NCI-H345 (cell line): Measurements from ENCODE around the gene CHMP3.
"Not testable (repeated sequence)": the region's sequence is repeated elsewhere in the genome, so short reads cannot be mapped to it uniquely, and the experiment has no call there.

Experiments used
- DNase-seq: peaks from one replicate; lab custom pipeline; 2025; lab: John Stamatoyannopoulos, UW

The CHMP3 gene

DNA sequence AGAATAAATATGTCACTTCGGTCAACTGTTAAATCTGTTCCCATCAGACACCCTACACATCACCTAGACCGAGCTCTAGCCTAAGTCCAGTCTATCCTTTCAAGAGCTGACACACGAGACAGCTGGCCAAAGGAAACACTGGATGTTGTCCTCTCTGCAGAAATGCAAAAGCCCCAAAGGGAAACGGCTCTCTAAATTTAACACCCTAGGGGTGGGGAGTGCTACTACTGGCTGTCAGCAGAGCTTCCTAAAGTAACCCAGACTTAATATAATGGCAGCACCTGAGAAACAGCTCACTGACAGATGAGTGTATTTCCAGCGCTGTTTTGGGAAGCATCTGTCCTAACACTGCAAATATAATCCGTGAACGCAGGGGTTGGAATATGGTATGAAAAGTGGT lies 55.6 kb downstream of the CHMP3 start:
- DNase-seq: no peak

DNA sequence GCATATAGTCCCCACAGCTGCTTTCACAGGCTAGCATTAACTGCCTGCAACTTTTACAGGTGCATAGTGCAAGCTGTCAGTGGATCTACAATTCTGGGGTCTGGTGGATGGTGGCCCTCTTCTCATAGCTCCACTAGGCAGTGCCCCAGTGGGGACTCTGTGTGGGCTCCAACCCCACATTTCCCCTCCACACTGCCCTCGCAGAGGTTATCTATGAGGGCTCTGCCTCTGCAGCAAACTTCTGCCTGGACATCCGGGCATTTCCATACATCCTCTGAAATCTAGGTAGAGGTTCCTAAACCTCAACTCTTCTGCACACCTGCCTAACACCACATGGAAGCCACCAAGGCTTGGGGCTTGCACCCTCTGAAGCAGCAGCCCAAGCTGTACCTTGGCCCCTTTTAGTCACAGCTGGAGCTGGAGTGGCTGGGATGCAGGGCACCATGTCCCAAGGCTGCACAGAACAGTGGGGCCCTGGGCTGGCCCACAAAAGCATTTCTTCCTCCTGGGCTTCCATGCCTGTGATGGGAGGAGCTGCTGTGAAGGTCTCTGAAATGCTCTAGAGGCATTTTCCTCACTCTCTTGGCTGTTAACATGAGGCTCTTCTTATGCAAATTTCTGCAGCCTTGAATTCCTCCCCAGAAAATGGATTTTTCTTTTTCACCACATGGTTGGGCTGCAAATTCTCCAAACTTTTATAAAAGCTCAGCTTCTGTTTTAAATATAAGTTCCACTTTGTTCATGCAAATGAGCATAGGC lies 62.7 kb downstream of the CHMP3 start:
- no peak for DNase-seq

GRCh38 chr2:86499326-86499725 lies 63.9 kb downstream of the CHMP3 start:
- no peak for DNase-seq

GRCh38 chr2:86498468-86499260 lies 64.6 kb downstream of the CHMP3 start:
- DNase-seq: no peak

GRCh38 chr2:86496391-86496790 lies 66.9 kb downstream of the CHMP3 start:
- DNase-seq: not testable (repeated sequence)

- DNase-seq: peak; percentile 72
These were observed 71.2 kb downstream of the CHMP3 start for GRCh38 chr2:86492048-86492453.

DNA sequence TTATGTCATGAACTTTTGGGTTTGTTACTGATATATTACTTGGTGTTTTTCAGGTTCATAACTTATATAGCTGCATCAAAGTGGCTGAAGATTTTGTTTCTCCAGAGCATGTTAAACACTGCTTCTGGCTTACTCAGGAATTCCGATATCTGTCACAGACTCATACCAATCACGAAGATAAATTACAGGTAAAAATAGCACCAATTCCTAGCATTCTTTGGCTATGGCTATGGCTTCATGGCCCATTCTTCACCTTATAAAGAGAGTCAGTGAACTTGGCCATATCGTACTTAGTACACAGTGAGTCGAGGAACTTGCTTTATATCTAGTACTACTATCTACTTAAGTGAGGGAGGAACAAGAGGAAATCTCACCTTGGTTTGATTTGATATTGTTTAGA lies 72.2 kb downstream of the CHMP3 start:
- no peak for DNase-seq

DNA sequence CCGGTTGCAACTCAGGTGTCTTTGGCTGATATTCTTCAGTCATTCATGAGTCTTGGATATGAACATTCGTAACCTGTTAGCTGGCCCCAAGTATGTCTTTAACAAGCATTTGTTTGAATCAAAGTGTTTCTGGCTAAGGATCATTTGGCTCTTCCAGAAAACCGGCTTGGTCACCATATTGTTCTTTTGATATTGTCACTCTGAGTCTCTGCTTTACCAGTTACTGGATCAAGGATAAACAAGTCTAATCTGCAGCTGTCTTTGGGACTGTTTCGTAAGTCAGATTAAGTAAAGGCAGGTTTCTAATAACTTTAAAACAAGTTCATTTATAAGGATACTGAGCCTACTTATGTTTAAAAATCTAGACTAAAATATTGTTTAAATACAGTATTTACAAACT lies 73.0 kb downstream of the CHMP3 start:
- no peak for DNase-seq

- DNase-seq: no peak
These were observed 73.7 kb downstream of the CHMP3 start for GRCh38 chr2:86489542-86489941.

GRCh38 chr2:86488561-86489250 lies 74.5 kb downstream of the CHMP3 start:
- DNase-seq: no peak

GRCh38 chr2:86487062-86487461 lies 76.2 kb downstream of the CHMP3 start:
- no peak for DNase-seq

GRCh38 chr2:86485802-86486201 lies 77.4 kb downstream of the CHMP3 start:
- no peak for DNase-seq

DNA sequence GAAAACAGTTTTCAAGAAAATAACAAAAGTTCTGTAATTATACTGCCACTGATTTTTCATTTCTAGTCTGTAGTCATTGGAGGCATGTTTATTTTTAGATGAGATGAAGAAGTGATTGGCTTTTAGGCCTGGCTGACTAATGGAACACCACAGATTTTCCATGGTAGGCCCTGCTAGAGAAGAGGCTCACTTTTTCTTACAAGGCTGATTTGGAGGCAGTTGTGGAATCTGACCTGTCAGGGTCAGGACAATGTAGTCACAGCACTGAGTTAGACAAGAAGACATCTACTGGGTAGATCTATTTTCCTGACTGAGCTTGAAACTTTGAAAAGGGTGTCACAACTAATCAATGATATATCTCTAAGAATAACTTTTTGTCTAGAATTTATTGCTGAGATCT lies 78.1 kb downstream of the CHMP3 start:
- DNase-seq: no peak

DNA sequence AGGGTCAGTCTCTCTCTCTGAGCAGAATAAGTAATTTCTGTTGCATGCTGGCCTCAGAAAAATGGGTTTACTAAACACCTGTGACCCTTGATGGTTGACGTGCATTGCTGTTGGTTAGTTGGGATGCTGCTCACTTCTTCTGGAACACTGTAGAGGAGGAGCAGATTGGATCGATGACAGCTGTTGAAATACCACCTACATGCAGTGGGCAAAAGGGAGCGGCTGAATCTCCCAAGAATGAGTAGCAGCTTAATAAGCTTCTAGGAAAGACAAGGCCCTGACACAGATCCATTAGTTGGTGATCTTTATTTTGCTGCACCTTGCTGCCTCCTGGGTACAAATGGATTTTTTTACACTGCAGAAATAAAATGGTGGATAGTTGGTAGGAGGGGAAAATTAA lies 78.9 kb downstream of the CHMP3 start:
- DNase-seq: no peak

GRCh38 chr2:86482034-86482433 lies 81.2 kb downstream of the CHMP3 start:
- DNase-seq: no peak

- no peak for DNase-seq
These were observed 83.1 kb downstream of the CHMP3 start for GRCh38 chr2:86480105-86480504.

DNA sequence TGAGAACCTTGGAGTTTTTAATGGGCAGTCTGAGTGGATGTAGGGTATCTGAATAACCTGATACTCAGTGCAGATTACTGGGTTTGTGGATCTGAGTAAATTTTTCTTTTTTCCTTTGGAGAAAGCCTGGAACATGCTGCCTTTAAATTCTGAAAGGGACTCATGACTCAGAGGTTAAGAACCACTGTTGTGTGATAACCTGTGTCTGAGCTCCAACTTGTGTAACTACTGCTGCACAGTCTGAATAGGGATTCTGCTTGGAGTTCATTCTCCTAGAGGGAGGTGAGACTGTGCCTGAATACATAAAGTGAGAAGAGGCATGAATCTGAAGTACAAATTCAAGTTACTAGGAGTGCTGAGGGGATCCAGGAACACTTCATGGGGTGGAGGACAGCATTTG lies 85.9 kb downstream of the CHMP3 start:
- DNase-seq: no peak

DNA sequence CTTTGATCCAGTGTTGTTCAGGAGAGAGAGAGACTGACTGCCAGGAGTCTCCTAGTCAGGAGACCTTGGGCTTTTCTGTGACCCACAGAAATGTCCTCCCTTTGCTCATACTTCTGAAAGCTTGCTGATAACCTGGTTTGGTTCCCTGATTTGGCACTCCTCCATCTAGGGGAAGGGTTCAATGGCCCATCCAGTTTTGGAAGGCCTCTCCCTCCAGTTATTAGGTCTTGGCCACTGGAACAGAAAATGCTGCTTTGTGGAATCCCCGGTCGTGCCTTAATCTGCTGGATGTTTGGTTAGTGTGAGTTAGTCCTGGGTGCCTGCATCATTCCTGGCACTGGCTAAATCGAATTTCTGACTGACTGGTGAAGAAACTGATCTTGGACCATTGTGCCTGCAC lies 86.3 kb downstream of the CHMP3 start:
- no peak for DNase-seq

DNA sequence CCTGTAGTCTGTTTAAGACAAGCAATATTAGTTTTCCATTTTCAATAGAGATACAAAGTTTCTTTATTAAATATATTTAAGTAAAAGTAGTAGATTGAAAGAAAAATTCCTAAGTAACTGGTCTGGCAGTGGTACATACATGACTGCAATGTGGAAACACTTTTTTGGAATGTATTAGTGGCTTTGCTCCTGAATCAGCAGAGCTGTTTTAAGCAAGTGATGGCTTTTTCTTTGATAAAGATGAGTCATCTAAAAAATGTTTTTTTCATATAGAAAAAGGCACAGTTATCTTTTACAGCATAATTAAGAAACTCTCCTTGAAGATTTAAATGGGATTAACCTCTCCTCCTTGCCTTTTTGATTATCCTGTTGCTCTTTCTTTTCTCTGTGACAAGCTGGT lies 87.2 kb downstream of the CHMP3 start:
- DNase-seq: no peak

- no peak for DNase-seq
These were observed 91.6 kb downstream of the CHMP3 start for GRCh38 chr2:86471637-86472036.

DNA sequence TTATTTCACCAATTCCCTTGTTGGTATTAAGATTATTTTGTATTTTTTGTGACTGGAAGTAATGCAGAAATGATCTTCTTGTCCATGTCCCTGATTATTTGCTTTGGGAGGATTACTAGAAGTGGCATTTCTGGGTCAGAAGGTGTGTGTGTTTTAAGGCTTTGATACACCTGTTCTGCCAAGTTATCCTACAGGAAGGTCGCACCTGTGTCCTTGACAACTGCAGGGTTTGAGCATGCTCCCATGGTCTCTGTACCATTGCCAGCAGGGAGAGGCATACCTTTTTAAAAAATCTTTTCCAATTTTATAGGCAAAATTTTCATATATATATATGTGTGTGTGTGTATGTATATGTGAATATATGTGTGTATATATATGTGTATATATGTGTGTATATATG lies 92.4 kb downstream of the CHMP3 start:
- DNase-seq: no peak

GRCh38 chr2:86468162-86469033 lies 94.8 kb downstream of the CHMP3 start:
- DNase-seq: no peak
